Ovary (tissue), 3 donors: ENCODE data around the gene UGCG.
"Not testable (repeated sequence)": the region's sequence is repeated elsewhere in the genome, so short reads cannot be mapped to it uniquely, and the experiment has no call there.

Experiments
- POLR2A ChIP-seq: fragments of 450-650 bp; IDR thresholded peaks from one replicate; pipeline ENCODE4 v1.6.1; 2017; ENCODE audit warnings: antibody characterized with exemption, mild to moderate bottlenecking, moderate library complexity
- TF ChIP-seq, protein P1 (sequence below), 3 donors: fragments of 450-650 bp in 2 of 3; fragments of 200-600 bp in 1 of 3; IDR thresholded peaks; one replicate each; pipeline versions ENCODE4 v1.5.1 to v1.8.0; 2016 to 2022; ENCODE audit warnings: antibody characterized with exemption in 3 of 3, mild to moderate bottlenecking in 1 of 3
- donor health status: DM: no; HTN: no; CAD: no.

- not testable (repeated sequence) for TF ChIP-seq POLR2A
- TF ChIP-seq, protein P1, sequence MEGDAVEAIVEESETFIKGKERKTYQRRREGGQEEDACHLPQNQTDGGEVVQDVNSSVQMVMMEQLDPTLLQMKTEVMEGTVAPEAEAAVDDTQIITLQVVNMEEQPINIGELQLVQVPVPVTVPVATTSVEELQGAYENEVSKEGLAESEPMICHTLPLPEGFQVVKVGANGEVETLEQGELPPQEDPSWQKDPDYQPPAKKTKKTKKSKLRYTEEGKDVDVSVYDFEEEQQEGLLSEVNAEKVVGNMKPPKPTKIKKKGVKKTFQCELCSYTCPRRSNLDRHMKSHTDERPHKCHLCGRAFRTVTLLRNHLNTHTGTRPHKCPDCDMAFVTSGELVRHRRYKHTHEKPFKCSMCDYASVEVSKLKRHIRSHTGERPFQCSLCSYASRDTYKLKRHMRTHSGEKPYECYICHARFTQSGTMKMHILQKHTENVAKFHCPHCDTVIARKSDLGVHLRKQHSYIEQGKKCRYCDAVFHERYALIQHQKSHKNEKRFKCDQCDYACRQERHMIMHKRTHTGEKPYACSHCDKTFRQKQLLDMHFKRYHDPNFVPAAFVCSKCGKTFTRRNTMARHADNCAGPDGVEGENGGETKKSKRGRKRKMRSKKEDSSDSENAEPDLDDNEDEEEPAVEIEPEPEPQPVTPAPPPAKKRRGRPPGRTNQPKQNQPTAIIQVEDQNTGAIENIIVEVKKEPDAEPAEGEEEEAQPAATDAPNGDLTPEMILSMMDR (IDR thresholded peaks at IDR 0.05) = not testable (repeated sequence)
Observed at GRCh38 chr9:111948109-111948508, 51.5 kb downstream of the UGCG start.
